Activated T-cell treated with anti-CD3 and anti-CD28 coated beads, Interleukin-2, amount 50 U/mL, for 4 hours (primary cell): ENCODE results near the gene RYR1. TPM values are rescaled to one million over a fixed set of nuclear protein-coding genes. Genes with fewer than 3 reads are reported as not detected.
"Not testable (repeated sequence)": the region's sequence is repeated elsewhere in the genome, so short reads cannot be mapped to it uniquely, and the experiment has no call there.

Experiments used
- ATAC-seq, 2 donors: fragments of 200-7000 bp; cut with Tn5 transposase; one replicate each; pipeline ENCODE4 v1.10.0; 2021
- DNase-seq: peaks from one replicate; pipeline ENCODE4 v3.0.0-alpha.2; 2020
- H3K27me3 Mint-ChIP-seq: one replicate; pipeline ENCODE4 v1.8.0; 2021; ENCODE audit warnings: low read depth, mixed read lengths
- H3K36me3 Mint-ChIP-seq: one replicate; pipeline ENCODE4 v1.8.0; 2022; ENCODE audit warnings: mixed read lengths; ENCODE audit not compliant: insufficient read depth
- H3K4me1 Mint-ChIP-seq: one replicate; pipeline ENCODE4 v1.8.0; 2021; ENCODE audit warnings: low read depth, mixed read lengths
- H3K4me3 Mint-ChIP-seq: one replicate; pipeline ENCODE4 v1.8.0; 2021; ENCODE audit warnings: mild to moderate bottlenecking, moderate library complexity, mixed read lengths
- H3K9me3 Mint-ChIP-seq: one replicate; pipeline ENCODE4 v1.8.0; 2021; ENCODE audit warnings: mixed read lengths
- total RNA-seq, 3 donors: library from RNA; stranded (reverse); gene quantifications; one replicate each; pipeline ENCODE4 v1.2.1, GENCODE V29; 2021

RYR1 gene
- total RNA-seq, 3 donors from 2014 or later = 2.3 to 3.9 (median 3.2) TPM

GRCh38 chr19:38557205-38557799, 123.8 kb downstream of the RYR1 start:
- Mint-ChIP-seq H3K4me3 (peak overlapping the region; percentile 21), H3K36me3 (no peaks in the 10 kb centered on the region), H3K27me3 (peaks cover 4% of the 10 kb centered on the region), H3K4me1 (peaks cover 46% of the 10 kb centered on the region), H3K9me3 (no peaks in the 10 kb centered on the region)
- peak in 1 of 2 donors; percentile 17 for ATAC-seq
- DNase-seq = no peak

GRCh38 chr19:38558933-38559332, 125.4 kb downstream of the RYR1 start:
- H3K9me3 Mint-ChIP-seq, H3K4me3 Mint-ChIP-seq, DNase-seq, H3K27me3 Mint-ChIP-seq, ATAC-seq, H3K36me3 Mint-ChIP-seq: not testable (repeated sequence)
- peaks cover 46% of the 10 kb centered on the region for H3K4me1 Mint-ChIP-seq

- DNase-seq (no peak), ATAC-seq (peak; percentile 89 to 94)
- Mint-ChIP-seq H3K4me1 (peaks cover 43% of the 10 kb centered on the region), H3K4me3 (peak overlapping the region; percentile 60), H3K27me3 (peaks cover 4% of the 10 kb centered on the region), H3K9me3 (no peaks in the 10 kb centered on the region), H3K36me3 (no peaks in the 10 kb centered on the region)
Measured at GRCh38 chr19:38559428-38560401, 126.2 kb downstream of the RYR1 start.

- peaks cover 40% of the 10 kb centered on the region for H3K4me1 Mint-ChIP-seq
- H3K9me3 Mint-ChIP-seq = no peaks in the 10 kb centered on the region
- no peak overlapping the region for H3K4me3 Mint-ChIP-seq
- ATAC-seq = no peak
- no peak for DNase-seq
- peaks cover 8% of the 10 kb centered on the region for H3K27me3 Mint-ChIP-seq
- no peaks in the 10 kb centered on the region for H3K36me3 Mint-ChIP-seq
Measured at GRCh38 chr19:38561053-38561606, 127.6 kb downstream of the RYR1 start.

- no peak for DNase-seq
- H3K27me3 Mint-ChIP-seq = peaks cover 8% of the 10 kb centered on the region
- no peaks in the 10 kb centered on the region for H3K9me3 Mint-ChIP-seq
- H3K36me3 Mint-ChIP-seq = no peaks in the 10 kb centered on the region
- H3K4me1 Mint-ChIP-seq = peaks cover 39% of the 10 kb centered on the region
- H3K4me3 Mint-ChIP-seq = no peak overlapping the region
- no peak for ATAC-seq
Measured at GRCh38 chr19:38561658-38562057, 128.2 kb downstream of the RYR1 start.

GRCh38 chr19:38562096-38562495, 128.6 kb downstream of the RYR1 start:
- Mint-ChIP-seq H3K9me3 (no peaks in the 10 kb centered on the region), H3K27me3 (peaks cover 8% of the 10 kb centered on the region), H3K4me1 (peaks cover 37% of the 10 kb centered on the region), H3K4me3 (no peak overlapping the region), H3K36me3 (no peaks in the 10 kb centered on the region)
- DNase-seq (no peak), ATAC-seq (no peak)

GRCh38 chr19:38563475-38563874, 130.0 kb downstream of the RYR1 start:
- DNase-seq (no peak), ATAC-seq (no peak)
- Mint-ChIP-seq H3K4me1 (peaks cover 34% of the 10 kb centered on the region), H3K27me3 (peaks cover 12% of the 10 kb centered on the region), H3K9me3 (no peaks in the 10 kb centered on the region), H3K4me3 (no peak overlapping the region), H3K36me3 (no peaks in the 10 kb centered on the region)

GRCh38 chr19:38564981-38565690, 131.6 kb downstream of the RYR1 start:
- Mint-ChIP-seq H3K27me3 (peaks cover 12% of the 10 kb centered on the region), H3K9me3 (no peaks in the 10 kb centered on the region), H3K36me3 (no peaks in the 10 kb centered on the region), H3K4me1 (peaks cover 24% of the 10 kb centered on the region), H3K4me3 (peak overlapping the region; percentile 64)
- DNase-seq = no peak
- ATAC-seq = peak; percentile 70 to 71

- H3K36me3 Mint-ChIP-seq = no peaks in the 10 kb centered on the region
- H3K9me3 Mint-ChIP-seq = no peaks in the 10 kb centered on the region
- H3K4me3 Mint-ChIP-seq = peak overlapping the region; percentile 64
Measured at GRCh38 chr19:38565691-38566105, 132.2 kb downstream of the RYR1 start.

GRCh38 chr19:38569368-38569983, 136.0 kb downstream of the RYR1 start:
- DNase-seq (no peak), ATAC-seq (no peak)
- H3K27me3 Mint-ChIP-seq = peaks cover 8% of the 10 kb centered on the region
- H3K9me3 Mint-ChIP-seq = no peaks in the 10 kb centered on the region
- H3K36me3 Mint-ChIP-seq = no peaks in the 10 kb centered on the region
- H3K4me1 Mint-ChIP-seq = peaks cover 6% of the 10 kb centered on the region
- no peak overlapping the region for H3K4me3 Mint-ChIP-seq

More at GRCh38 chr19:38565691-38566105, 132.2 kb downstream of the RYR1 start:
- H3K27me3 Mint-ChIP-seq = peaks cover 12% of the 10 kb centered on the region
- no peak for DNase-seq
- peaks cover 23% of the 10 kb centered on the region for H3K4me1 Mint-ChIP-seq
- ATAC-seq = peak; percentile 5 to 9

GRCh38 chr19:38571682-38572081, 138.2 kb downstream of the RYR1 start:
- ATAC-seq (no peak), DNase-seq (no peak)
- Mint-ChIP-seq H3K4me3 (no peak overlapping the region), H3K27me3 (peaks cover 4% of the 10 kb centered on the region), H3K9me3 (no peaks in the 10 kb centered on the region), H3K36me3 (no peaks in the 10 kb centered on the region), H3K4me1 (peaks cover 2% of the 10 kb centered on the region)

GRCh38 chr19:38577826-38578225, 144.3 kb downstream of the RYR1 start:
- Mint-ChIP-seq H3K4me1 (peaks cover 5% of the 10 kb centered on the region), H3K4me3 (no peak overlapping the region), H3K36me3 (no peaks in the 10 kb centered on the region), H3K9me3 (no peaks in the 10 kb centered on the region), H3K27me3 (no peaks in the 10 kb centered on the region)
- no peak for DNase-seq
- no peak for ATAC-seq

- H3K27me3 Mint-ChIP-seq, H3K9me3 Mint-ChIP-seq, ATAC-seq, H3K4me1 Mint-ChIP-seq, H3K36me3 Mint-ChIP-seq, DNase-seq, H3K4me3 Mint-ChIP-seq: not testable (repeated sequence)
Measured at GRCh38 chr19:38579304-38579703, 145.8 kb downstream of the RYR1 start.

GRCh38 chr19:38580080-38580479, 146.6 kb downstream of the RYR1 start:
- peaks cover 9% of the 10 kb centered on the region for H3K4me1 Mint-ChIP-seq
- H3K36me3 Mint-ChIP-seq = no peaks in the 10 kb centered on the region
- H3K9me3 Mint-ChIP-seq = no peaks in the 10 kb centered on the region
- ATAC-seq (no peak), DNase-seq (no peak)
- H3K4me3 Mint-ChIP-seq = no peak overlapping the region
- no peaks in the 10 kb centered on the region for H3K27me3 Mint-ChIP-seq
